SU-DHL-6 (cell line): Measurements from ENCODE around the gene NRAP.

ENCODE experiments used
- H2AFZ ChIP-seq: fragments of 200-600 bp; sonication (generic); 2 replicates; pipeline ENCODE4 v1.6.1; 2014; ENCODE audit warnings: low read depth, mild to moderate bottlenecking, moderate library complexity, mixed read lengths, antibody characterized with exemption, low read length; ENCODE audit not compliant: severe bottlenecking
- H3F3A ChIP-seq: fragments of 200-600 bp; shearing (Covaris generic); 2 replicates; pipeline ENCODE4 v1.6.0; 2016; ENCODE audit warnings: antibody characterized with exemption, mild to moderate bottlenecking; ENCODE audit not compliant: insufficient read depth
- H3K27ac ChIP-seq: fragments of 200-600 bp; sonication (generic); 2 replicates; pipeline ENCODE4 v1.5.1; 2016; ENCODE audit warnings: low read depth, mild to moderate bottlenecking, low read length, moderate library complexity, mixed read lengths
- H3K27me3 ChIP-seq: fragments of 200-600 bp; sonication (generic), shearing (Covaris generic); 2 replicates; pipeline ENCODE4 v1.6.0; 2014; ENCODE audit warnings: mild to moderate bottlenecking, low read length
- H3K36me3 ChIP-seq: fragments of 200-600 bp; sonication (generic); 2 replicates; pipeline ENCODE4 v1.6.1; 2014; ENCODE audit warnings: mild to moderate bottlenecking, low read length, mixed read lengths
- H3K4me2 ChIP-seq: fragments of 300-600, 200-600 bp; shearing (Covaris generic), sonication (generic); 2 replicates; pipeline ENCODE4 v1.6.0; 2014; ENCODE audit warnings: low read length, low read depth, mild to moderate bottlenecking; ENCODE audit not compliant: poor library complexity, severe bottlenecking
- H3K4me3 ChIP-seq: fragments of 200-600 bp; sonication (generic); 2 replicates; pipeline ENCODE4 v1.5.1; 2014; ENCODE audit warnings: antibody characterized with exemption, low read length, mild to moderate bottlenecking, mixed read lengths; ENCODE audit not compliant: insufficient read depth, poor library complexity, severe bottlenecking
- H3K79me2 ChIP-seq: fragments of 200-600 bp; sonication (generic); 2 replicates; pipeline ENCODE4 v1.6.1; 2014; ENCODE audit warnings: mild to moderate bottlenecking, low read length, moderate library complexity; ENCODE audit not compliant: insufficient read depth
- H3K9ac ChIP-seq: fragments of 200-600 bp; sonication (generic); 2 replicates; pipeline ENCODE4 v1.7.0; 2014; ENCODE audit warnings: mild to moderate bottlenecking, low read length
- H3K9me2 ChIP-seq: fragments of 200-600 bp; sonication (generic); replicated peaks from 2 replicates; pipeline ENCODE4 v1.6.1; 2014; ENCODE audit warnings: low read length; ENCODE audit not compliant: insufficient read depth
- H3K9me3 ChIP-seq: fragments of 200-600 bp; sonication (generic); 2 replicates; pipeline ENCODE4 v1.6.1; 2014; ENCODE audit warnings: low read length, mixed read lengths; ENCODE audit not compliant: insufficient read depth
- H4K20me1 ChIP-seq: fragments of 200-600 bp; sonication (generic); 2 replicates; pipeline ENCODE4 v1.6.1; 2014; ENCODE audit warnings: low read depth, mild to moderate bottlenecking, antibody characterized with exemption, low read length, moderate library complexity, mixed read lengths
- EZH2phosphoT487 ChIP-seq: fragments of 200-600 bp; sonication (generic), shearing (Covaris generic); conservative IDR thresholded peaks from 2 replicates; pipeline ENCODE4 v1.6.1; 2018; ENCODE audit warnings: mild to moderate bottlenecking, antibody characterized with exemption, low read length, moderate library complexity, mixed read lengths
- TF ChIP-seq, protein P1 (sequence below): fragments of 200-600 bp; sonication (generic); IDR thresholded peaks from one replicate; pipeline ENCODE4 v1.5.1; 2017; ENCODE audit warnings: antibody characterized with exemption, mild to moderate bottlenecking, low read length, moderate library complexity; ENCODE audit not compliant: insufficient read depth, poor library complexity, severe bottlenecking

The NRAP gene

DNA sequence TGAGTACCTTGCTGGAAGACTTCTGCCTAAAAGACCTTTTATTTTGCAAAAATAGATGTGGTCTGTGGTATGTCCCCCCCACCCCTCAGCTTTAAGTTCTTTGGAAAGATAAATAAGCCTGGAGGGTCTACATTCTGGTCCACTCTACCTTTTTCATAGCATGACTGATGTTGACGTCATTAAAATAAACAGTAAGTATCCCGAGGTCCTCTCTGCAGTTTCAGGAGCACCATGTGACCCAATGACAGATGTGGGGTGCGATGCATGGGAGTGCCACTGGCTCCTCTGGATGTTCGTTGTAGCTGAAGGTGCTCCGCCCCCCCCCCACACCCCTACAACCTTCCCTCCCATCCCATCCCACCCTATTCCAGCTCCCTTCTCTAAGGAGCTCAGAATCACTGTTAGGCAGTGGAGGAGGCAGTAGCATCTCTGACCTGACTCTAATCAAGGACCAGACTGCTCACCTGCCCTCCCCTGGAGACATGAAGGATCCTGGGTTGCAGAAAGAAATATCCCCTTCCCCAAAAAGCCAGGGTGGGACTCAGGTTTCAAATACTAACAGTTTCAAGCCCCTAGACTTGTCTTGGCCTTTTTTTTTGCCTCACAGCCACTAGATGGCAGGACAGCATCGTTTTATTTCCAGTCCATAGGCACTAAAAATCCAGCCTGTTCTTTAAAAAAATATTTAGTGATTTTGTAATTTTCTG lies 40.9 kb upstream of the NRAP start:
- no peaks in the 10 kb centered on the region for H4K20me1 ChIP-seq

DNA sequence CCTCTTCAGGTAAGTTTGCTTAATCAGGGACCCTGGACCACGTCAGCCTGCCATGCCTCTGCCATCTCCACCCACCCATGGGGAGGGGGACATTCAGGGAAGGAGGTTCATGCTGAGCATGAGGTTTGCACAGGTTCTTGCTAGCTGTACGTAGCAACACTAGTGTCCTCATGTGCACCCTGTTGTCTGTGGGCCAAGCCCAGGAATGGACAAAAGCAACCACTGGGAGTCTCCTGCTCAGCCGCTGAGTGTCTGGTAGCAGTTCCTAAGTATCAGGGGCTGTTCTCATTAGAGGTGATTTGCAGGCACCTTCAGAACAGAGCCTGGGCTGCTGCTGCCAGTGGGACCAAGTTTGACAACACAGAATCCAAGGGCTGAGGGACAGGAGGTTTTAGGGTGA lies 33.8 kb upstream of the NRAP start:
- Histone ChIP-seq H3K9me2 (no peaks in the 10 kb centered on the region), H3K27ac (no peak overlapping the region), H3K4me3 (no peak overlapping the region), H3K79me2 (no peaks in the 10 kb centered on the region), H3F3A (no peaks in the 10 kb centered on the region), H3K36me3 (no peaks in the 10 kb centered on the region), H3K4me2 (no peak overlapping the region), H3K9me3 (no peaks in the 10 kb centered on the region), H3K27me3 (no peaks in the 10 kb centered on the region), H3K9ac (no peak overlapping the region), H4K20me1 (no peaks in the 10 kb centered on the region), H2AFZ (no peak overlapping the region)
- no peak for TF ChIP-seq EZH2phosphoT487
- TF ChIP-seq, protein P1, sequence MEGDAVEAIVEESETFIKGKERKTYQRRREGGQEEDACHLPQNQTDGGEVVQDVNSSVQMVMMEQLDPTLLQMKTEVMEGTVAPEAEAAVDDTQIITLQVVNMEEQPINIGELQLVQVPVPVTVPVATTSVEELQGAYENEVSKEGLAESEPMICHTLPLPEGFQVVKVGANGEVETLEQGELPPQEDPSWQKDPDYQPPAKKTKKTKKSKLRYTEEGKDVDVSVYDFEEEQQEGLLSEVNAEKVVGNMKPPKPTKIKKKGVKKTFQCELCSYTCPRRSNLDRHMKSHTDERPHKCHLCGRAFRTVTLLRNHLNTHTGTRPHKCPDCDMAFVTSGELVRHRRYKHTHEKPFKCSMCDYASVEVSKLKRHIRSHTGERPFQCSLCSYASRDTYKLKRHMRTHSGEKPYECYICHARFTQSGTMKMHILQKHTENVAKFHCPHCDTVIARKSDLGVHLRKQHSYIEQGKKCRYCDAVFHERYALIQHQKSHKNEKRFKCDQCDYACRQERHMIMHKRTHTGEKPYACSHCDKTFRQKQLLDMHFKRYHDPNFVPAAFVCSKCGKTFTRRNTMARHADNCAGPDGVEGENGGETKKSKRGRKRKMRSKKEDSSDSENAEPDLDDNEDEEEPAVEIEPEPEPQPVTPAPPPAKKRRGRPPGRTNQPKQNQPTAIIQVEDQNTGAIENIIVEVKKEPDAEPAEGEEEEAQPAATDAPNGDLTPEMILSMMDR, result no peak

More for the DNA sequence above, 40.9 kb upstream of the NRAP start:
- Histone ChIP-seq H3K9me2 (no peaks in the 10 kb centered on the region), H3K79me2 (no peaks in the 10 kb centered on the region), H3K4me2 (no peak overlapping the region), H2AFZ (no peak overlapping the region), H3K9ac (no peak overlapping the region), H3K9me3 (no peaks in the 10 kb centered on the region), H3F3A (no peaks in the 10 kb centered on the region), H3K36me3 (no peaks in the 10 kb centered on the region), H3K27ac (no peak overlapping the region), H3K4me3 (no peak overlapping the region), H3K27me3 (no peaks in the 10 kb centered on the region)
- TF ChIP-seq, protein P1, result peak; percentile 60
- no peak for TF ChIP-seq EZH2phosphoT487

- Histone ChIP-seq H3K79me2 (no peaks in the 10 kb centered on the region), H2AFZ (no peak overlapping the region)
- TF ChIP-seq, protein P1, result no peak
- no peak for TF ChIP-seq EZH2phosphoT487
These were observed 31.9 kb upstream of the NRAP start for GRCh38 chr10:113695691-113696090.

More at GRCh38 chr10:113695691-113696090, 31.9 kb upstream of the NRAP start:
- no peak overlapping the region for H3K27ac ChIP-seq
- no peaks in the 10 kb centered on the region for H3K36me3 ChIP-seq
- H3K9ac ChIP-seq, result no peak overlapping the region
- no peaks in the 10 kb centered on the region for H3K9me2 ChIP-seq
- no peaks in the 10 kb centered on the region for H3K27me3 ChIP-seq
- H3F3A ChIP-seq, result no peaks in the 10 kb centered on the region
- no peak overlapping the region for H3K4me2 ChIP-seq
- H3K4me3 ChIP-seq, result no peak overlapping the region
- no peaks in the 10 kb centered on the region for H4K20me1 ChIP-seq
- H3K9me3 ChIP-seq, result no peaks in the 10 kb centered on the region
